ENCODE results near the gene TTC36. TPM values are rescaled to one million over a fixed set of nuclear protein-coding genes. Genes with fewer than 3 reads are reported as not detected.
A peak's percentile ranks its signal among the peaks of the same experiment; 100 is the strongest.

The TTC36 gene
- total and polyA plus RNA-seq, 2 of the 13 experiments (the other 11 are each of a cell fraction or from before 2014, with no cell fraction given), result 0.13 to 0.40 TPM

GRCh38 chr11:118572061-118572980, 45.0 kb downstream of the TTC36 start, which contains the start of gene ARCN1 (continued):
- no peak for TF ChIP-seq ZNF180 (CRISPR knock-in tag; IDR thresholded peaks at IDR 0.05; ENCODE audit: borderline replicate concordance, low read depth)
- TF ChIP-seq MXD3 (CRISPR knock-in tag; IDR thresholded peaks at IDR 0.05), result no peak
- 0 out of 2 replicates have a peak, but pooled peaks have one; percentile 55 for TF ChIP-seq ZNF878 (CRISPR knock-in tag; IDR thresholded peaks at IDR 0.05)
- TF ChIP-seq ZSCAN31 (CRISPR knock-in tag; IDR thresholded peaks at IDR 0.05; ENCODE audit: low read depth), result peak; percentile 25; the same call in 1 of the 2 replicates
- TF ChIP-seq GLMP (CRISPR knock-in tag; IDR thresholded peaks at IDR 0.05; ENCODE audit: borderline replicate concordance), result no peak
- TF ChIP-seq RXRB (CRISPR knock-in tag; IDR thresholded peaks at IDR 0.05; ENCODE audit: borderline replicate concordance), result no peak
- TF ChIP-seq ZNF816 (CRISPR knock-in tag; IDR thresholded peaks at IDR 0.05; ENCODE audit: borderline replicate concordance), result peak; percentile 23; the same call in 1 of the 2 replicates
- TF ChIP-seq SMARCC2 (IDR thresholded peaks at IDR 0.05), result no peak
- peak; percentile 27; the same call in 1 of the 2 replicates for TF ChIP-seq MED1 (CRISPR knock-in tag; IDR thresholded peaks at IDR 0.05)
- 0 out of 2 replicates have a peak, but pooled peaks have one; percentile 35 for TF ChIP-seq NR1H2 (CRISPR knock-in tag; IDR thresholded peaks at IDR 0.05; ENCODE audit: borderline replicate concordance, low read depth)

All from HepG2 (cell line).